Activated CD4-positive, alpha-beta memory T cell treated with anti-CD3 and anti-CD28 coated beads for 36 hours (primary cell): ENCODE results near the gene TM9SF3. TPM values are rescaled to one million over a fixed set of nuclear protein-coding genes. Genes with fewer than 3 reads are reported as not detected.

Experiments used
- CTCF ChIA-PET: fragments of 350-600 bp; sonication (Branson Sonifier 250); formaldehyde crosslinking; loops from one replicate; lab custom pipeline; 2021; ENCODE audit warnings: antibody characterized with exemption, inconsistent platforms; lab: Charles Lee
- POLR2A ChIA-PET: fragments of 350-600 bp; sonication (Branson Sonifier 250); formaldehyde crosslinking; loops from one replicate; lab custom pipeline; 2021; ENCODE audit warnings: antibody characterized with exemption; lab: Charles Lee
- DNase-seq: peaks from one replicate; pipeline ENCODE4 v3.0.0-alpha.2; 2020
- H3K27ac Mint-ChIP-seq: one replicate; pipeline ENCODE4 v1.8.0; 2021; ENCODE audit warnings: mixed read lengths
- H3K27me3 Mint-ChIP-seq: one replicate; pipeline ENCODE4 v1.8.0; 2021; ENCODE audit warnings: mixed read lengths
- H3K36me3 Mint-ChIP-seq: one replicate; pipeline ENCODE4 v1.8.0; 2021; ENCODE audit warnings: mixed read lengths
- H3K4me1 Mint-ChIP-seq: one replicate; pipeline ENCODE4 v1.8.0; 2021; ENCODE audit warnings: low read depth, mixed read lengths
- H3K4me3 Mint-ChIP-seq: one replicate; pipeline ENCODE4 v1.8.0; 2021; ENCODE audit warnings: mild to moderate bottlenecking, mixed read lengths
- H3K9me3 Mint-ChIP-seq: one replicate; pipeline ENCODE4 v1.8.0; 2021; ENCODE audit warnings: mixed read lengths
- intact Hi-C: fragments of 100-400 bp; cut with micrococcal nuclease; formaldehyde crosslinking; loops from one replicate; pipeline ENCODE4 v1.15.1; 2023
- total RNA-seq, 2 experiments: library from RNA; stranded (reverse); gene quantifications; one replicate each; pipeline ENCODE4 v1.2.3, GENCODE V29; 2021

TM9SF3 gene
- 10 to 100 TPM; 75.6 to 79.7 TPM for total RNA-seq

GRCh38 chr10:96586419-96587263, at the start of gene TM9SF3:
TM9SF3 (minus strand) TSS chr10:96587012; CDS start chr10:96586835, 177 bp downstream.
- peak within 1 kb of the TSS; percentile 97 for H3K4me3 Mint-ChIP-seq

GRCh38 chr10:96636551-96636950, 49.7 kb upstream of the TM9SF3 start:
- Mint-ChIP-seq H3K4me1 (no peaks in the 10 kb centered on the region), H3K4me3 (no peak overlapping the region), H3K27me3 (no peaks in the 10 kb centered on the region), H3K27ac (no peak overlapping the region), H3K36me3 (no peaks in the 10 kb centered on the region), H3K9me3 (no peaks in the 10 kb centered on the region)
- POLR2A ChIA-PET: no interaction called here
- DNase-seq: no peak
- intact Hi-C loops: no loop called here
- CTCF ChIA-PET: no interaction called here

More at GRCh38 chr10:96586419-96587263, at the start of gene TM9SF3:
- Mint-ChIP-seq H3K4me1 (peaks cover 33% of the 10 kb centered on the region), H3K9me3 (no peaks in the 10 kb centered on the region), H3K36me3 (peaks cover 7% of the 10 kb centered on the region), H3K27ac (peak within 1 kb of the TSS; percentile 95), H3K27me3 (peaks cover 6% of the 10 kb centered on the region)
- intact Hi-C loops: loop anchor here (2.0 to 10.0 kb wide), 9 partner anchors 20 to 932 kb away; partner anchors contain the start of genes ALDH18A1 and RRP12
- POLR2A ChIA-PET: no interaction called here
- CTCF ChIA-PET: interaction anchor here (0.8 to 1.0 kb wide), 2 partner anchors 246 to 624 kb away, joined by 3 read pairs; no protein-coding TSS in a partner anchor
- peak; percentile 95 for DNase-seq

DNA sequence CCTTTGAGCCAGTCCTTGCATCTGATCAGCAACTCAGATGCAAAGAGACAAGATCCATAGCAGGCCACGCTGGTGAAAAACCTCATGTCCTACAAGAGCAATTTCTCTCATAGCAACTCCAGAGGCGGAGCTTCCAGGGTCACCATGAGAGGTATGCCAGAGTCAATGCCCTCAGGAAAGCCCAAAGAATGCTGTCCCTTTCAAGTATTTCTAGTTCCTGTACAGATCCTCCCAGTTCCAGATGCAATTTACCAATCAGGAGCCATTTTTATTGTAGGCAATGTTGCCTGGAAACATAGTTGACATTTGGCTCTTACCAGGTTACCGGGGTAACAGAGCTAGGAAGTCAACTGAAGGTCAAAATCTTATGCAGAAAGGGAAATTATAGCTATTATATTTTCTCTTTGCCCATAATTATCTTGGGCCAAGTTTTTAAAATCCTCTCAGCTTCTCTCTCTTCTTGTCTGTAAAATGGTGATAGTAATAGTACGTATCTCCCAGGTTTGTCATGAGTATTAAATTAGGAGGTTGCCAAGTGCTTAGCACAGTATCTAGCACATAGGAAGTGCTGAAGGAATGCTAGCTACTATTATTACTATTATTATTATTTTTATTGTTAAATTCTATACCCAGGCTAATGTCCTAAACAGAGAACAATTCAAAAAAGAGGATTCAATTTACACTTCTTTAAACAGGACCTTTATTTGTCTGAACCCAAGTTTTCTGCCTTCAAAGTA, 46.3 kb upstream of the TM9SF3 start:
- no peak for DNase-seq

DNA sequence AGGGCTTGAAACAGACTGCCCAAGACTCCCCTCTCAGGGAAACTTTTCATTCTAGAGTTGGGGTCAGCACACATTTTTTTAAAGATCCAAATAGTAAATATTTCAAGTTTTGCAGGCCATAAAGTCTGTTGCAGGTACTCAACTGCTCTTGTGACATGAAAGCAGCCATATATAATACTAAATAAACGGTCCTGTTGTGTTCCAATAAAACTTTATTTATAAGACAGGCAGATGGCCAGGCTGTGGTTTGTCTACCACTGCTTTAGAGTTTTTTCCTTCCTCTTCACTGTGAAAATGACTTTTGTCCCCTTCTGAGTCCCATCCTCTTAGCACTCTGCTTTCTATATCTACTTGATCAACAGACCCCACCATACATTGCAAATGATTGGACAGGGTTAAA, 40.5 kb upstream of the TM9SF3 start:
- ChIA-PET CTCF (no interaction called here), POLR2A (no interaction called here)
- Mint-ChIP-seq H3K4me1 (no peaks in the 10 kb centered on the region), H3K9me3 (no peaks in the 10 kb centered on the region), H3K36me3 (no peaks in the 10 kb centered on the region), H3K27ac (no peak overlapping the region), H3K4me3 (no peak overlapping the region), H3K27me3 (no peaks in the 10 kb centered on the region)
- no peak for DNase-seq
- intact Hi-C loops: no loop called here

More for the DNA sequence above, 46.3 kb upstream of the TM9SF3 start:
- Mint-ChIP-seq H3K27ac (no peak overlapping the region), H3K27me3 (no peaks in the 10 kb centered on the region), H3K4me1 (no peaks in the 10 kb centered on the region), H3K4me3 (no peak overlapping the region), H3K36me3 (no peaks in the 10 kb centered on the region), H3K9me3 (no peaks in the 10 kb centered on the region)
- intact Hi-C loops: no loop called here
- ChIA-PET CTCF (interaction anchor here (2.4 kb wide), 1 partner anchor 9 kb away, joined by 18 read pairs; no protein-coding TSS in a partner anchor), POLR2A (interaction anchor here (0.6 kb wide), 1 partner anchor 662 kb away, joined by 3 read pairs; no protein-coding TSS in a partner anchor)

DNA sequence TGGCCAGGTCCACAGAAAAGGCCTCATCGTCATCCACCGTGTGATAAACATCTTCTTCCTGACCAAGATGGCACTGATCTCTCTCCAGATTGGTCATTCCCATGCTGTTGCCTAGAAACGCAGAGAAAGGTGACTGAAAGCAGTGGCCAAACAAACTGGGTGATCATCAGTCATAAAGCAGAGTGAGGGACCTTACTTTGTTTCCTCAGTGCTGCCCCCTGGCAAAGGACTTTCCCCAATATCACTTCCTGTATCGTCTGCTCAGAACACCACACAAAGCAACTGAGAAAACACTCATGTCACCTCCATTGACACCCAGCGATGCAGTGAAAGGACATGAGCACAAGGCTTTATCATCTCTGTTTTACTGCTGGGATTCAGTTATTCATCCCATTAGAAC, 40.0 kb upstream of the TM9SF3 start:
- POLR2A ChIA-PET: no interaction called here
- CTCF ChIA-PET: interaction anchor here (0.8 kb wide), 1 partner anchor 61 kb away, joined by 3 read pairs; no protein-coding TSS in a partner anchor
- Mint-ChIP-seq H3K9me3 (no peaks in the 10 kb centered on the region), H3K4me1 (no peaks in the 10 kb centered on the region), H3K36me3 (no peaks in the 10 kb centered on the region), H3K27ac (no peak overlapping the region), H3K4me3 (no peak overlapping the region), H3K27me3 (no peaks in the 10 kb centered on the region)
- intact Hi-C loops: no loop called here
- DNase-seq: peak; percentile 20

DNA sequence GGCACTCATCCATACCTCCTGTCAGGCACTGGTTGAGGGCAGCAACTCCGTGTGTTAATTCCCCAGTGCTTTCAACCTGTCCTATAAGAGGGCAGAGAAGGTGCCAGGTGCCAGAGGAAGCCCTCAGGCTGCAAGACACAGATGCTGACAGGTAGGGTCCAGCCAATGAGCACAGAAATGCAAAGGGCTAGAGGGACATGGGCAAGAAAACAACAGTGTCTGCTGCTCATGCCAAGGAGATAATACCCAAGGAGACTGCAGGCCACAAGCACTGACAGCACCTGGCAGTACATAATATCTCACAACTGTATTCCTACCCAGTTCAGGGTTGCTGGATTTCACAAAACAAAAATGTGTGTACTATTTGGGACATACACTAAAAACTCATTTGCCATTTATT, 38.4 kb upstream of the TM9SF3 start:
- intact Hi-C loops: no loop called here
- CTCF ChIA-PET: no interaction called here
- DNase-seq: no peak

DNA sequence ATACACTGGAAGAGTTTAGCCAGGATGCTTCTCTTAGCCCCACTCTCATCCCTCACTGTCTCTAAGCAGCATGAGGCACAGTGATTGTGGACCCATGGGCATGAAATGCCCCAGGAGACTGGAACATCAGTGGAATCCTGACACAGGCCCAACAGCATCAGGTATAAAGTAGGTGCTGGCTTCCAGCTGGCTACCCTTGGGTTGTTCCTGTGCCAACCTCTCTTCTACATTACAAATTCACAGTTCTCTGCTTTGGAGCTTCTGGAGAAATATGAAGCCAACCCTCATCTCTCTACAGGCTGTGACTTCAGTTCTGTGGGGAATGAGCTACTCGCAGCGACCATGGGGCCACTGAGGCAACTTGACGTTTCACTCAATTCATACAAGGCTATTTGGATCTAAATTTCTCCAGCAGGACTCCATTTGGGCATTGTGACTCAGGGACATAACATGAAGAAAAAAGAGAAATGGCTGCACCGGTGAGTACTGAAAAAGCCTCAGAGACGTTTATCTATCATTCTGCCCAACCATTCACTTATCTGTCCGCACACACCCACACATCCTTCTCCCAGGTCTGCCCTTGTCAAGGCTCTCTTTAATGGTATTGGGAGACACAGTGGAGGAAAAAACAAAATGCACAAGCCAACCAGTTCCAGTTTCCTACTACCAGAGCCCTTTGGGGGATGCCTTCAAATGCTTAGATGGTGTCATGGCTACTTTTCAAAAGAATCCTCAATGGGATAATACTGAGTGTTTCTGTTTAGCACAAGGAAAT, 35.4 kb upstream of the TM9SF3 start:
- ChIA-PET CTCF (interaction anchor here (1.2 kb wide), 1 partner anchor 18 kb away, joined by 3 read pairs; no protein-coding TSS in a partner anchor), POLR2A (no interaction called here)
- Mint-ChIP-seq H3K36me3 (no peaks in the 10 kb centered on the region), H3K27ac (no peak overlapping the region), H3K4me3 (no peak overlapping the region), H3K27me3 (no peaks in the 10 kb centered on the region), H3K4me1 (no peaks in the 10 kb centered on the region), H3K9me3 (no peaks in the 10 kb centered on the region)
- intact Hi-C loops: no loop called here
- DNase-seq: no peak

More for the DNA sequence above, 38.4 kb upstream of the TM9SF3 start:
- no peaks in the 10 kb centered on the region for H3K9me3 Mint-ChIP-seq
- H3K27ac Mint-ChIP-seq: no peak overlapping the region
- no peaks in the 10 kb centered on the region for H3K27me3 Mint-ChIP-seq
- no peaks in the 10 kb centered on the region for H3K36me3 Mint-ChIP-seq
- POLR2A ChIA-PET: no interaction called here
- no peaks in the 10 kb centered on the region for H3K4me1 Mint-ChIP-seq
- H3K4me3 Mint-ChIP-seq: no peak overlapping the region

GRCh38 chr10:96619796-96620773, 33.3 kb upstream of the TM9SF3 start:
- ChIA-PET CTCF (no interaction called here), POLR2A (no interaction called here)
- Mint-ChIP-seq H3K4me1 (no peaks in the 10 kb centered on the region), H3K27me3 (no peaks in the 10 kb centered on the region), H3K27ac (no peak overlapping the region), H3K36me3 (no peaks in the 10 kb centered on the region), H3K9me3 (no peaks in the 10 kb centered on the region), H3K4me3 (no peak overlapping the region)
- no peak for DNase-seq
- intact Hi-C loops: no loop called here

GRCh38 chr10:96619120-96619519, 32.3 kb upstream of the TM9SF3 start:
- Mint-ChIP-seq H3K27me3 (no peaks in the 10 kb centered on the region), H3K9me3 (no peaks in the 10 kb centered on the region), H3K4me1 (no peaks in the 10 kb centered on the region), H3K4me3 (no peak overlapping the region), H3K27ac (no peak overlapping the region), H3K36me3 (no peaks in the 10 kb centered on the region)
- intact Hi-C loops: no loop called here
- CTCF ChIA-PET: no interaction called here
- POLR2A ChIA-PET: no interaction called here
- DNase-seq: no peak

GRCh38 chr10:96618653-96619052, 31.8 kb upstream of the TM9SF3 start:
- intact Hi-C loops: no loop called here
- no peaks in the 10 kb centered on the region for H3K4me1 Mint-ChIP-seq
- POLR2A ChIA-PET: no interaction called here
- no peak overlapping the region for H3K4me3 Mint-ChIP-seq
- DNase-seq: no peak
- H3K27ac Mint-ChIP-seq: no peak overlapping the region
- H3K36me3 Mint-ChIP-seq: no peaks in the 10 kb centered on the region
- CTCF ChIA-PET: no interaction called here
- no peaks in the 10 kb centered on the region for H3K27me3 Mint-ChIP-seq
- H3K9me3 Mint-ChIP-seq: no peaks in the 10 kb centered on the region

GRCh38 chr10:96616961-96617360, 30.1 kb upstream of the TM9SF3 start:
- no peaks in the 10 kb centered on the region for H3K9me3 Mint-ChIP-seq
- H3K36me3 Mint-ChIP-seq: no peaks in the 10 kb centered on the region
- H3K4me1 Mint-ChIP-seq: no peaks in the 10 kb centered on the region
- H3K27me3 Mint-ChIP-seq: no peaks in the 10 kb centered on the region
- ChIA-PET CTCF (no interaction called here), POLR2A (no interaction called here)
- no peak for DNase-seq
- no peak overlapping the region for H3K27ac Mint-ChIP-seq
- no peak overlapping the region for H3K4me3 Mint-ChIP-seq
- intact Hi-C loops: no loop called here
